ENCODE measurements around the gene SYNPO.
A peak's percentile ranks its signal among the peaks of the same experiment; 100 is the strongest.

The SYNPO gene

GRCh38 chr5:150596826-150597225, 43.6 kb upstream of the SYNPO start:
- DNase-seq (ENCODE audit: extremely low read depth, low read depth), result no peak
- TF ChIP-seq CTCF (IDR thresholded peaks at IDR 0.05; ENCODE audit: low read depth, low read length, missing control alignments), result no peak
- no peak overlapping the region for H3K4me3 ChIP-seq (replicated peaks; ENCODE audit: low read depth, low read length)

GRCh38 chr5:150598006-150598405, 42.5 kb upstream of the SYNPO start:
- no peak for TF ChIP-seq CTCF (IDR thresholded peaks at IDR 0.05; ENCODE audit: low read depth, low read length, missing control alignments)
- DNase-seq (ENCODE audit: extremely low read depth, low read depth), result no peak
- no peak overlapping the region for H3K4me3 ChIP-seq (replicated peaks; ENCODE audit: low read depth, low read length)

DNA sequence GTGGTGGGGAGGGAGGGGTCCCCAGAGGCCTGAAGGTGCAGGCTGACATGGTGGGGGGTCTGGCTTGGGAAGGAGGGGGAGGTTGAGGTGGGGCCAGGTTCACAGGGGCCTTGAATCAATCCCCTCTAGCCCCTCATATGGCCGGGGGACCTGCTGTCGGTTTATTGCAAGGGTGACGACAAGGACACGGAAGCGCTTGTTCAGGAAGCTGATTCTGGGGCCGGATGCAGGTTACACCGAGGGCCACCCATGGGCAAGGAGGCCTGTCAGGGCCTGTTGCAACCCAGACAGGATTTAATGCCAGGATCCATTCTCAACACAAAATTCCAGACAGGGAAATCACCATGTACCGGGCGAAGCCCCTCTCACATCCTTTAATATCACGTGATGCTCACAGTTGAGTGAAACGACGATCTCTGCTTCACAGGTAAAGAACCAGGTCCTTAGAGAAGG, 41.6 kb upstream of the SYNPO start:
- DNase-seq (ENCODE audit: extremely low read depth, low read depth), result no peak
- H3K4me3 ChIP-seq (replicated peaks; ENCODE audit: low read depth, low read length), result no peak overlapping the region

GRCh38 chr5:150599281-150599680, 41.2 kb upstream of the SYNPO start:
- DNase-seq (ENCODE audit: extremely low read depth, low read depth), result no peak
- TF ChIP-seq CTCF (IDR thresholded peaks at IDR 0.05; ENCODE audit: low read depth, low read length, missing control alignments), result no peak
- H3K4me3 ChIP-seq (replicated peaks; ENCODE audit: low read depth, low read length), result no peak overlapping the region

More for the DNA sequence above, 41.6 kb upstream of the SYNPO start:
- no peak for TF ChIP-seq CTCF (IDR thresholded peaks at IDR 0.05; ENCODE audit: low read depth, low read length, missing control alignments)

- no peak for TF ChIP-seq CTCF (IDR thresholded peaks at IDR 0.05; ENCODE audit: low read depth, low read length, missing control alignments)
- peak; percentile 46 for DNase-seq (ENCODE audit: extremely low read depth, low read depth)
- no peak overlapping the region for H3K4me3 ChIP-seq (replicated peaks; ENCODE audit: low read depth, low read length)
These were observed 40.4 kb upstream of the SYNPO start for GRCh38 chr5:150599917-150600511.

DNA sequence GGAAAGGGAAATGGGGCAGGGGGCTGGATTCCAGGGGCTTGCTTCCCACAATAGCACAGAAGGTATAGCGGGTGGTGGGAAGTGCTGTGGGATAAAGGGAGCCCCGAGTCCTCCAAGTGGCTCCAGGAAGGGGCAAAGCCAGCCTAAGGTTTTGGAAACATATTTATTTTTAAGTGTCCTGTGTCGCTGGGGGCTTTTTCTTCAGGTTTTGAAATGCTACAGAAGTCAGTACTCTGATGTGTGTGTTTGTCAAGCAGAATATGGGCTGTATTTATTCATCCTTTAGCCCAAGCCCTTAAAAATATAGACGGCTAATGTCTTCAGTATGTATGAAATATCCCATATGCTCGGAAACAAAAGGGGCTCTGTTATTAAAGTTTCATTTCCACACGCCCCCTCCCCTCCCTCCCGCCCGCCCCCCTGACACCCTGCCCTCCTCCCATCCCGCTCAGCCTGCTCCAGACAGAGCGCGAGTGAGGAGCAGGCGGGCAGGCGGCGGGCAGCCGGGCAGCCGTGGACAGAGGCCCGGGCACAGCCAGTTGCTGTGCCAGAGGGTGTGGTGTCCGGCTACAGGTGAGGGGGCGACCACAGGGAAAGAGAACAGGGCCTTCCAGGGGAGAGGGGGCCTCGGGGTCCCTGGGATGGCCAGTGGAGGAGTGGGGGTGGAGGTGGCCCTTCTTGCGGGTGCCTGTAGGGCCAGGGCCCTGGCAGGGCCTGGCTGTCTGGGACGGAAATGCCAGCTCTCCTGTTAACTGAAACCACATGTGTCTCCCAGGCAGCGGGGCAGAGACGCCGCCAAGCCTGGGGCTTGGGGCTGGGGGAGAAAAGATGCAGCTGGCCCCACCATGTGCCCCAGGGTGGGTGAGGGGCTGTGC, 39.6 kb upstream of the SYNPO start:
- no peak for TF ChIP-seq CTCF (IDR thresholded peaks at IDR 0.05; ENCODE audit: low read depth, low read length, missing control alignments)
- no peak for DNase-seq (ENCODE audit: extremely low read depth, low read depth)
- no peak overlapping the region for H3K4me3 ChIP-seq (replicated peaks; ENCODE audit: low read depth, low read length)
